ENCODE results near the gene TGIF1. TPM values are rescaled to one million over a fixed set of nuclear protein-coding genes. Genes with fewer than 3 reads are reported as not detected.

Gene TGIF1
- total and polyA plus RNA-seq, 10 of the 15 experiments (the other 5 are each of a cell fraction or from before 2014, with no cell fraction given), result 1.8 to 8.5 (median 6.4) TPM

GRCh38 chr18:3458378-3458777 lies 8.4 kb downstream of the TGIF1 start:
- H3K79me2 ChIP-seq (ENCODE audit: control insufficient read depth, insufficient read depth, low read length), result no peaks in the 10 kb centered on the region
- RAD21 ChIA-PET (ENCODE audit: unreplicated experiment), result interaction anchor here (0.7 to 4.2 kb wide), 13 partner anchors 10 to 208 kb away, joined by 3 to 36 read pairs (median 4); no protein-coding TSS in a partner anchor
- no peak overlapping the region for H2AFZ ChIP-seq (ENCODE audit: control insufficient read depth, low read depth, low read length)
- FAIRE-seq (no peak), DNase-seq (ENCODE audit: low read depth, low spot score) (no peak), ATAC-seq (peak; percentile 34)
- intact Hi-C loops (cut with micrococcal nuclease; ENCODE audit: unreplicated experiment) (no loop called here), in situ Hi-C loops (cut with MboI) (loop anchor here (10.0 kb wide), 1 partner anchor 484 kb away; no protein-coding TSS in a partner anchor)
- peaks cover 5% of the 10 kb centered on the region; the same call in 2 of the 3 replicates for H3K9me3 ChIP-seq (replicated peaks; ENCODE audit: control insufficient read depth, insufficient read depth, low read length)
- SMC1A ChIA-PET (ENCODE audit: uncharacterized antibody, unreplicated experiment), result interaction anchor here (0.5 to 5.4 kb wide), 30 partner anchors 8 to 490 kb away, joined by 3 to 33 read pairs (median 4); no protein-coding TSS in a partner anchor
- H4K20me1 ChIP-seq (ENCODE audit: control insufficient read depth, insufficient read depth), result no peaks in the 10 kb centered on the region
- no TSS peak for BruUV-seq (replicated peaks)
- H3K4me1 ChIP-seq (ENCODE audit: control insufficient read depth, insufficient read depth, low read length), result peaks cover 14% of the 10 kb centered on the region
- POLR2A ChIA-PET, result interaction anchor here (1.0 kb wide), 2 partner anchors 68 to 136 kb away, joined by 3 to 4 read pairs; no protein-coding TSS in a partner anchor
- CTCF ChIA-PET, result interaction anchor here (0.6 to 3.9 kb wide), 20 partner anchors 8 to 207 kb away, joined by 3 to 21 read pairs (median 4); no protein-coding TSS in a partner anchor
- no peak overlapping the region for H3K4me2 ChIP-seq (ENCODE audit: control insufficient read depth, insufficient read depth)
- H3K27ac ChIP-seq (ENCODE audit: control insufficient read depth, insufficient read depth), result no peak overlapping the region
- no peak overlapping the region for H3K4me3 ChIP-seq
- H3K9ac ChIP-seq (ENCODE audit: control insufficient read depth, insufficient read depth, low read length), result no peak overlapping the region
- H3K27me3 ChIP-seq (replicated peaks in 1 of 2; ENCODE audit: control insufficient read depth in 2 of 2, insufficient read depth in 2 of 2, low read length in 1 of 2), result no peaks in the 10 kb centered on the region; a peak in 1 of 4 replicates
- no peaks in the 10 kb centered on the region for H3K36me3 ChIP-seq (ENCODE audit: control insufficient read depth in 2 of 2, insufficient read depth in 2 of 2, low read length in 1 of 2)
- WGBS (ENCODE audit: insufficient coverage, insufficient replicate concordance, low lambda C conversion rate, missing lambda C conversion rate), result 1% methylated on average over 3 of the region's 3 CpGs
- TF ChIP-seq, protein P1, sequence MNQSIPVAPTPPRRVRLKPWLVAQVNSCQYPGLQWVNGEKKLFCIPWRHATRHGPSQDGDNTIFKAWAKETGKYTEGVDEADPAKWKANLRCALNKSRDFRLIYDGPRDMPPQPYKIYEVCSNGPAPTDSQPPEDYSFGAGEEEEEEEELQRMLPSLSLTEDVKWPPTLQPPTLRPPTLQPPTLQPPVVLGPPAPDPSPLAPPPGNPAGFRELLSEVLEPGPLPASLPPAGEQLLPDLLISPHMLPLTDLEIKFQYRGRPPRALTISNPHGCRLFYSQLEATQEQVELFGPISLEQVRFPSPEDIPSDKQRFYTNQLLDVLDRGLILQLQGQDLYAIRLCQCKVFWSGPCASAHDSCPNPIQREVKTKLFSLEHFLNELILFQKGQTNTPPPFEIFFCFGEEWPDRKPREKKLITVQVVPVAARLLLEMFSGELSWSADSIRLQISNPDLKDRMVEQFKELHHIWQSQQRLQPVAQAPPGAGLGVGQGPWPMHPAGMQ (IDR thresholded peaks at IDR 0.05; ENCODE audit: borderline replicate concordance), result no peak
- TF ChIP-seq ESRRA (IDR thresholded peaks at IDR 0.05; ENCODE audit: low read length), result no peak
- no peak for TF ChIP-seq IRF4 (IDR thresholded peaks at IDR 0.05; ENCODE audit: low read depth, low read length)
- no peak for TF ChIP-seq E2F4 (IDR thresholded peaks at IDR 0.05; ENCODE audit: low read depth, low read length)
- no peak for TF ChIP-seq EZH2 (IDR thresholded peaks at IDR 0.05; ENCODE audit: borderline replicate concordance, control insufficient read depth, low read depth, low read length)
- no peak for TF ChIP-seq SP1 (IDR thresholded peaks at IDR 0.05; ENCODE audit: low read depth, low read length)
- TF ChIP-seq, protein P2, sequence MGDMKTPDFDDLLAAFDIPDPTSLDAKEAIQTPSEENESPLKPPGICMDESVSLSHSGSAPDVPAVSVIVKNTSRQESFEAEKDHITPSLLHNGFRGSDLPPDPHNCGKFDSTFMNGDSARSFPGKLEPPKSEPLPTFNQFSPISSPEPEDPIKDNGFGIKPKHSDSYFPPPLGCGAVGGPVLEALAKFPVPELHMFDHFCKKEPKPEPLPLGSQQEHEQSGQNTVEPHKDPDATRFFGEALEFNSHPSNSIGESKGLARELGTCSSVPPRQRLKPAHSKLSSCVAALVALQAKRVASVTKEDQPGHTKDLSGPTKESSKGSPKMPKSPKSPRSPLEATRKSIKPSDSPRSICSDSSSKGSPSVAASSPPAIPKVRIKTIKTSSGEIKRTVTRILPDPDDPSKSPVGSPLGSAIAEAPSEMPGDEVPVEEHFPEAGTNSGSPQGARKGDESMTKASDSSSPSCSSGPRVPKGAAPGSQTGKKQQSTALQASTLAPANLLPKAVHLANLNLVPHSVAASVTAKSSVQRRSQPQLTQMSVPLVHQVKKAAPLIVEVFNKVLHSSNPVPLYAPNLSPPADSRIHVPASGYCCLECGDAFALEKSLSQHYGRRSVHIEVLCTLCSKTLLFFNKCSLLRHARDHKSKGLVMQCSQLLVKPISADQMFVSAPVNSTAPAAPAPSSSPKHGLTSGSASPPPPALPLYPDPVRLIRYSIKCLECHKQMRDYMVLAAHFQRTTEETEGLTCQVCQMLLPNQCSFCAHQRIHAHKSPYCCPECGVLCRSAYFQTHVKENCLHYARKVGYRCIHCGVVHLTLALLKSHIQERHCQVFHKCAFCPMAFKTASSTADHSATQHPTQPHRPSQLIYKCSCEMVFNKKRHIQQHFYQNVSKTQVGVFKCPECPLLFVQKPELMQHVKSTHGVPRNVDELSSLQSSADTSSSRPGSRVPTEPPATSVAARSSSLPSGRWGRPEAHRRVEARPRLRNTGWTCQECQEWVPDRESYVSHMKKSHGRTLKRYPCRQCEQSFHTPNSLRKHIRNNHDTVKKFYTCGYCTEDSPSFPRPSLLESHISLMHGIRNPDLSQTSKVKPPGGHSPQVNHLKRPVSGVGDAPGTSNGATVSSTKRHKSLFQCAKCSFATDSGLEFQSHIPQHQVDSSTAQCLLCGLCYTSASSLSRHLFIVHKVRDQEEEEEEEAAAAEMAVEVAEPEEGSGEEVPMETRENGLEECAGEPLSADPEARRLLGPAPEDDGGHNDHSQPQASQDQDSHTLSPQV (IDR thresholded peaks at IDR 0.05), result no peak
- no peak for TF ChIP-seq SUPT20H (IDR thresholded peaks at IDR 0.05; ENCODE audit: borderline replicate concordance, control insufficient read depth, low read depth, low read length)
- TF ChIP-seq GABPA (IDR thresholded peaks at IDR 0.05; ENCODE audit: low read depth), result no peak
- TF ChIP-seq SKIL (IDR thresholded peaks at IDR 0.05; ENCODE audit: low read depth, poor library complexity, severe bottlenecking), result no peak
- no peak for TF ChIP-seq STAT1 (conservative IDR thresholded peaks at IDR 0.05)
- TF ChIP-seq GATAD2B (conservative IDR thresholded peaks at IDR 0.05; ENCODE audit: low read depth), result no peak
- TF ChIP-seq STAT3 (IDR thresholded peaks at IDR 0.05; ENCODE audit: low read depth, low read length), result no peak
- no peak for TF ChIP-seq POLR2A (IDR thresholded peaks at IDR 0.05; ENCODE audit: low read depth, low read length)
- no peak for TF ChIP-seq TBL1XR1 (IDR thresholded peaks at IDR 0.05; ENCODE audit: low read depth, low read length)

Measured in GM12878 (cell line).